Hepatocyte (in vitro differentiated cells): ENCODE data around the gene MT3.

Experiments
- EZH2 ChIP-seq: fragments of 200-600 bp; sonication (generic); IDR thresholded peaks from 2 replicates; pipeline ENCODE4 v1.6.1; 2016; ENCODE audit warnings: antibody characterized with exemption, mild to moderate bottlenecking, borderline replicate concordance
- EZH2phosphoT487 ChIP-seq: fragments of 200-600 bp; sonication (generic); IDR thresholded peaks from one replicate; pipeline ENCODE4 v1.6.1; 2018; ENCODE audit warnings: antibody characterized with exemption, mild to moderate bottlenecking, low read depth, moderate library complexity; ENCODE audit not compliant: unreplicated experiment, severe bottlenecking
- TF ChIP-seq, protein P1 (sequence below): fragments of 200-600 bp; sonication (generic); IDR thresholded peaks from 2 replicates; pipeline ENCODE4 v1.5.1; 2016; ENCODE audit warnings: antibody characterized with exemption, mild to moderate bottlenecking; ENCODE audit not compliant: poor library complexity

DNA sequence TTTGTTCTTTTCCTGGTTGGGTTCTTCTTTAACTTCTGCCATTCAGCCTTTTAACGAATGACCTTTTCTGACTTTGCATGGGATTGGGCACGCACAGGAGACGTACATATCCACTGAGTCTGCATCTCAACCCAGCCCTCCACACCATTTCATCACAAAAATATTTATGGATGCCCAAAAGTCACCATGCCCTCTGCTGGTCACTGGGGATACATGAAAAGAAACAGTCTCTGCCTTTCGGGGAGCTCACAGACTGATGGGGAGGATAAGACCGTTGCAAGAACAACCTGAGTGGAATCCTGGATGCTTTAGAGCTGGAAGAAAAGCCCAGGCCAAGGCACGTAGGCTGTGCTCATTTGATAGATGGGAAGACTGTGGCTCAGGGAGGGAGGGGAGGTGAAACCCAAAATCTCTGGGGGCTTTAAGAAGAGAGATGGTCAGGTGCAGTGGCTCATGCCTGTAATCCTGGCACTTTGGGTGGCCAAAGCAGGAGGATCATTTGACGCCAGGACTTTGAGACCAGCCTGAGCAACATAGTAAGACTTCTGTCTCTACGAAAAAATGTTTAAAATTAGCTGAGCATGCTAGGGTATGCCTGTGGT, 11.2 kb downstream of the MT3 start:
- TF ChIP-seq, protein P1, sequence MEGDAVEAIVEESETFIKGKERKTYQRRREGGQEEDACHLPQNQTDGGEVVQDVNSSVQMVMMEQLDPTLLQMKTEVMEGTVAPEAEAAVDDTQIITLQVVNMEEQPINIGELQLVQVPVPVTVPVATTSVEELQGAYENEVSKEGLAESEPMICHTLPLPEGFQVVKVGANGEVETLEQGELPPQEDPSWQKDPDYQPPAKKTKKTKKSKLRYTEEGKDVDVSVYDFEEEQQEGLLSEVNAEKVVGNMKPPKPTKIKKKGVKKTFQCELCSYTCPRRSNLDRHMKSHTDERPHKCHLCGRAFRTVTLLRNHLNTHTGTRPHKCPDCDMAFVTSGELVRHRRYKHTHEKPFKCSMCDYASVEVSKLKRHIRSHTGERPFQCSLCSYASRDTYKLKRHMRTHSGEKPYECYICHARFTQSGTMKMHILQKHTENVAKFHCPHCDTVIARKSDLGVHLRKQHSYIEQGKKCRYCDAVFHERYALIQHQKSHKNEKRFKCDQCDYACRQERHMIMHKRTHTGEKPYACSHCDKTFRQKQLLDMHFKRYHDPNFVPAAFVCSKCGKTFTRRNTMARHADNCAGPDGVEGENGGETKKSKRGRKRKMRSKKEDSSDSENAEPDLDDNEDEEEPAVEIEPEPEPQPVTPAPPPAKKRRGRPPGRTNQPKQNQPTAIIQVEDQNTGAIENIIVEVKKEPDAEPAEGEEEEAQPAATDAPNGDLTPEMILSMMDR = peak; percentile 51
- TF ChIP-seq EZH2 (no peak), EZH2phosphoT487 (no peak)
